Right lobe of liver (tissue), 6 donors: ENCODE data around the gene UNC5B. TPM values are rescaled to one million over a fixed set of nuclear protein-coding genes. Genes with fewer than 3 reads are reported as not detected.

Source experiments
- ATAC-seq, 4 donors: fragments of 200-7000 bp; cut with Tn5 transposase; one replicate each; pipeline ENCODE4 v1.9.1; 2020; ENCODE audit warnings: mild to moderate bottlenecking in 4 of 4, moderate library complexity in 4 of 4
- DNase-seq, 3 donors: peaks; one replicate each; pipeline ENCODE4 v3.0.0-alpha.2; 2020
- H3K27ac ChIP-seq, 3 donors: fragments of 200-600 bp; one replicate each; pipeline ENCODE4 v1.8.0; 2022
- H3K27me3 ChIP-seq, 2 donors: fragments of 200-600 bp; one replicate each; pipeline ENCODE4 v1.8.0; 2022
- H3K36me3 ChIP-seq, 4 donors: fragments of 200-600 bp; sonication (generic) in 1 of 4; one replicate each; pipeline versions ENCODE4 v1.5.1 to v1.8.0; 2017 to 2022; ENCODE audit warnings: control low read depth in 1 of 4
- H3K4me1 ChIP-seq, 4 donors: fragments of 200-600 bp; sonication (generic) in 1 of 4; one replicate each; pipeline versions ENCODE4 v1.5.1 to v1.8.0; 2017 to 2022; ENCODE audit warnings: control low read depth in 1 of 4
- H3K4me3 ChIP-seq, 3 donors: fragments of 200-600 bp; one replicate each; pipeline ENCODE4 v1.8.0; 2022
- H3K9me3 ChIP-seq, 4 donors: fragments of 200-600 bp; sonication (generic) in 1 of 4; one replicate each; pipeline versions ENCODE4 v1.5.1 to v1.8.0; 2017 to 2022; ENCODE audit warnings: control low read depth in 1 of 4
- POLR2A ChIP-seq: fragments of 450-650 bp; IDR thresholded peaks from one replicate; pipeline ENCODE4 v1.6.1; 2017; ENCODE audit warnings: antibody characterized with exemption, mild to moderate bottlenecking
- WGBS: methylation state at CpG from one replicate; pipeline ENCODE4 v1.1.6; 2018; ENCODE audit warnings: low coverage, low lambda C conversion rate; ENCODE audit not compliant: insufficient coverage; ENCODE audit errors: missing lambda C conversion rate; 5-methylcytosine and 5-hydroxymethylcytosine counted together
- intact Hi-C, 2 donors: fragments of 100-400 bp; cut with DNase I; formaldehyde crosslinking; loops; one replicate each; pipeline versions ENCODE4 v1.11.2 to v1.14.1; 2022
- total RNA-seq, 6 experiments: library from RNA; depleted of rRNA in 2 of 6; stranded (reverse); fragments of >200 nt in 2 of 6; fragmentation: NEBNext Ultra II Directional in 3 of 6; extraction: Animal tissue kit (Norgen Biotek cat#: 25700) in 3 of 6; gene quantifications; one replicate each; pipeline versions ENCODE4 v1.1.0 to v1.2.4, GENCODE V29; 2016 to 2023
- TF ChIP-seq, protein P1 (sequence below), 4 donors: fragments of 200-600 bp in 3 of 4; fragments of 450-650 bp in 1 of 4; IDR thresholded peaks; one replicate each; pipeline versions ENCODE4 v1.5.1 to v1.8.0; 2016 to 2022; ENCODE audit warnings: antibody characterized with exemption in 4 of 4, mild to moderate bottlenecking in 2 of 4
- donor health status: DM: no; HTN: yes; CAD: no.
- donor health status: DM: no; HTN: no; CAD: no.
- donor health status: DM: no; HTN: no; CAD: no.
- donor health status: DM: no; HTN: yes; CAD: no.
- donor health status: DM: no; HTN: yes; CAD: no.

The UNC5B gene
- total RNA-seq, 6 experiments from 2014 or later = 1.0 to 6.2 (median 2.1) TPM

DNA sequence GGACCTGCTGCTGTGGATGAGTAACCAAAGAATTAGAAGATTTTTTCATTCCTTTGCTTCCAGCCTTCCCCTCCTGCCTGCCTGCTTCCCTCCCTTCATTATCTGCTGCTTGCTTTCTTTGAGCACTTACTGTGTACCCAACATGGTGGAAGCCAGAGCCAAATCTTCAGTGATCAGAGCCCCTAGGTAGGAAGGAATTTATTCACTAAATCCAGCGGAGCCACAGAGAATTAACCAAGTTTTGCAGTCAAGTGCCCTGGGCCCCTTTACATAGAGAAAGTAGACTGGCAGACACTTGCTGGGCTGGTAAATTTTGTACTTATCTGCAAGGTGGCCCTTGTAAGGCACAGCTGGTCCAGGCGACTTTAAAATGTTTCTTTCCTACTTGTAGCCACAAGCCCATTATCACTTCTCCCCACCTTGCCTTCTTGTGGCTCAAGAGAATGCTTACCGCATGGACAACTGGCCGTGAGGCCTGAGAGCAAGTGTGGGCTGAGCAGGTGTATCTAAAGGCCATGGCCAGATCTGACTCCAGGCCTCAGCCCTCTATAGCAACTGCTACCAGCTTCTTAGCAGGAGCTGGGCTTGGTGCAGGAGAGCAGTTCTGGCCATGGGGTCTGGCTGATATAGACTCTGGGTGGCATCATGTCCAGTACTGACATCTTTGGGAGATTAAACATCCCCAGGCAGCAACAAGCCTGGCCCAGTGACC is 11.1 kb downstream of the UNC5B start:
- DNase-seq (no peak), ATAC-seq (no peak)
- no peaks in the 10 kb centered on the region for H3K9me3 ChIP-seq
- no peaks in the 10 kb centered on the region for H3K27me3 ChIP-seq
- no peak overlapping the region for H3K27ac ChIP-seq
- 90% methylated on average over 3 of the region's 4 CpGs for WGBS
- no peaks in the 10 kb centered on the region for H3K36me3 ChIP-seq
- intact Hi-C loops = no loop called here
- TF ChIP-seq, protein P1, sequence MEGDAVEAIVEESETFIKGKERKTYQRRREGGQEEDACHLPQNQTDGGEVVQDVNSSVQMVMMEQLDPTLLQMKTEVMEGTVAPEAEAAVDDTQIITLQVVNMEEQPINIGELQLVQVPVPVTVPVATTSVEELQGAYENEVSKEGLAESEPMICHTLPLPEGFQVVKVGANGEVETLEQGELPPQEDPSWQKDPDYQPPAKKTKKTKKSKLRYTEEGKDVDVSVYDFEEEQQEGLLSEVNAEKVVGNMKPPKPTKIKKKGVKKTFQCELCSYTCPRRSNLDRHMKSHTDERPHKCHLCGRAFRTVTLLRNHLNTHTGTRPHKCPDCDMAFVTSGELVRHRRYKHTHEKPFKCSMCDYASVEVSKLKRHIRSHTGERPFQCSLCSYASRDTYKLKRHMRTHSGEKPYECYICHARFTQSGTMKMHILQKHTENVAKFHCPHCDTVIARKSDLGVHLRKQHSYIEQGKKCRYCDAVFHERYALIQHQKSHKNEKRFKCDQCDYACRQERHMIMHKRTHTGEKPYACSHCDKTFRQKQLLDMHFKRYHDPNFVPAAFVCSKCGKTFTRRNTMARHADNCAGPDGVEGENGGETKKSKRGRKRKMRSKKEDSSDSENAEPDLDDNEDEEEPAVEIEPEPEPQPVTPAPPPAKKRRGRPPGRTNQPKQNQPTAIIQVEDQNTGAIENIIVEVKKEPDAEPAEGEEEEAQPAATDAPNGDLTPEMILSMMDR (IDR thresholded peaks at IDR 0.05) = no peak
- no peak for TF ChIP-seq POLR2A
- H3K4me3 ChIP-seq = no peak overlapping the region
- no peaks in the 10 kb centered on the region for H3K4me1 ChIP-seq

DNA sequence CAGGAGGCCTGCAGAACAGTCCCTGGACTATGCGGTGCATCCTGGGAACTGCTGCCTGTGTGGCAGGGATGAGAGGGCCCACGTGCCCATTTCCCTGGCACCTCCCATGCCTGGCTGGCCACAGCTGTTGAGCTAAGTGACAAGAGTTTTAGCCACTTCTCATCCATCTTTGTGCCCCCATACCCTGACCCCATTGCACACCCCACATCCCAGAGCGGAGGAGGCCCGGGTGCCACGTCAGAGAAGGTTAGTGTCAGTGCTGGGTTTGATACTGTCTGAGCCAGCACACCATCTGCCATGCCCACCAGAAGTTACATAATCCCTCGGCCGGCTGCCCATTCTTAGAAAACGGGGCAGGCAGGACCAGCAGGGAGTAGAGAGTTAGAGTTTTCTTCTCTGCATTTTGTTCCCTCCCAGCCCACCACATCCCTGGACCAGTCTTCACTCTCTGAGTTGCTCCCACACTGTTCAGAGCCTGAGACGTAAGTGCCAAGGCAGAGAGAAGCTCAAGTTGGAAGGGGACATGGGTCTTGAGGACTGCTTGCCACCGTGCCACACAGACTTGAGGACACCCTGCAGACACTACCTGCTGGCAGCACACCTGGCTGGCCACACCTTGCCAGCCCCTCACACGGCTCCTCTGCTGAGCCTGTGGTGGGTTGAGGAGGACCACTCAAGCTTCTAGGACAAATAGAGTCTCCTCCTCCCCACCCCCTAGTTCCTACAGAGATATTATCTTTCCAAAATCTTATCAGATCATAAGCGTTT is 13.1 kb downstream of the UNC5B start:
- TF ChIP-seq, protein P1 (IDR thresholded peaks at IDR 0.05) = no peak
- no peaks in the 10 kb centered on the region for H3K9me3 ChIP-seq
- DNase-seq (no peak), ATAC-seq (peak in 1 of 4 donors; percentile 11)
- no peak overlapping the region for H3K4me3 ChIP-seq
- H3K36me3 ChIP-seq = no peaks in the 10 kb centered on the region
- H3K4me1 ChIP-seq = peaks cover 0 to 7% (median 0%) of the 10 kb centered on the region in 4 donors
- H3K27me3 ChIP-seq = no peaks in the 10 kb centered on the region
- no peak overlapping the region for H3K27ac ChIP-seq
- 39% methylated on average over 5 of the region's 12 CpGs for WGBS
- intact Hi-C loops = no loop called here

DNA sequence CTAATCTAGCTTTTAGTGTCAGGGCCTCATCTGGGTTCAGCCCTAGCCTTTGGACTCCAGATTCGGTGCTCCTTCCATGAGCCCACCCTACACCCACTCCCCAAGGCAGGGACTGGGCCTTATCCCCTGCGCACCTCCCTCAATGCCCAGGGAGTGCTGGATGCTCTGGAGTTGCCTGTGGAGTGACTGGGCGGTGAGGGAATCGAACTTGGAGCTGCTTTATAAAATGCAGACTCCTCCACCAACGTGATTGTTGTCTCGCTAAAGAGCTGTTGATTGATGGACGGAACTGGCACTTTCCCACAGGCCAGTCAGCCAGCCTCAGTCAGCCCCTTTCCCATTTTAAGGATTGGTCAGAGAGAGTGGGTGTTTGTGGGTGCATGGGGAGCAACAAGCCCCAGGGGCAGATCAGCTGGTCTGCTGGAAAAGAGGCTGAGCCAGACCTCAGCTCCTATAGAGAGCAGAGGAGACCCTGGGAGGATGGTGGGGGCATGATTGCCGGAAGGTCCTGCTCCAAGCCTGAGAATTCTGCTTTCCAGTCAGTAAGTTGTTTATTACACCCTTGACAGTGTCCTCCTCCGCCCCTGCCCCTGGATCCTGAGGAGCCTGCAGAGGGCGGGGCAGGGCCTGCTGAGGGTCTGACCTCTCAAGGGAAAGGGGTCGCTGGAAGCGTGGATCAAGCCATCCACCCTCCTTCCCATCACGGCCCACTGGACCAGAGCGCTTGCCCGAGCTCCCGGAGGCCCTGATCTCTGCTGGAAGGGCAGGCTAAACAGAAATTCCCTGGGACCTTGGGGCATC is 16.7 kb downstream of the UNC5B start:
- no peak overlapping the region for H3K27ac ChIP-seq
- no peaks in the 10 kb centered on the region for H3K27me3 ChIP-seq
- intact Hi-C loops = no loop called here
- H3K36me3 ChIP-seq = no peaks in the 10 kb centered on the region
- DNase-seq (peak in 1 of 3 donors; percentile 50), ATAC-seq (peak in 1 of 4 donors; percentile 15)
- 83% methylated on average over 8 of the region's 16 CpGs for WGBS
- no peaks in the 10 kb centered on the region for H3K9me3 ChIP-seq
- H3K4me3 ChIP-seq = no peak overlapping the region
- peaks cover 0 to 9% (median 0%) of the 10 kb centered on the region in 4 donors for H3K4me1 ChIP-seq
- TF ChIP-seq POLR2A = no peak
- TF ChIP-seq, protein P1 (IDR thresholded peaks at IDR 0.05) = no peak

DNA sequence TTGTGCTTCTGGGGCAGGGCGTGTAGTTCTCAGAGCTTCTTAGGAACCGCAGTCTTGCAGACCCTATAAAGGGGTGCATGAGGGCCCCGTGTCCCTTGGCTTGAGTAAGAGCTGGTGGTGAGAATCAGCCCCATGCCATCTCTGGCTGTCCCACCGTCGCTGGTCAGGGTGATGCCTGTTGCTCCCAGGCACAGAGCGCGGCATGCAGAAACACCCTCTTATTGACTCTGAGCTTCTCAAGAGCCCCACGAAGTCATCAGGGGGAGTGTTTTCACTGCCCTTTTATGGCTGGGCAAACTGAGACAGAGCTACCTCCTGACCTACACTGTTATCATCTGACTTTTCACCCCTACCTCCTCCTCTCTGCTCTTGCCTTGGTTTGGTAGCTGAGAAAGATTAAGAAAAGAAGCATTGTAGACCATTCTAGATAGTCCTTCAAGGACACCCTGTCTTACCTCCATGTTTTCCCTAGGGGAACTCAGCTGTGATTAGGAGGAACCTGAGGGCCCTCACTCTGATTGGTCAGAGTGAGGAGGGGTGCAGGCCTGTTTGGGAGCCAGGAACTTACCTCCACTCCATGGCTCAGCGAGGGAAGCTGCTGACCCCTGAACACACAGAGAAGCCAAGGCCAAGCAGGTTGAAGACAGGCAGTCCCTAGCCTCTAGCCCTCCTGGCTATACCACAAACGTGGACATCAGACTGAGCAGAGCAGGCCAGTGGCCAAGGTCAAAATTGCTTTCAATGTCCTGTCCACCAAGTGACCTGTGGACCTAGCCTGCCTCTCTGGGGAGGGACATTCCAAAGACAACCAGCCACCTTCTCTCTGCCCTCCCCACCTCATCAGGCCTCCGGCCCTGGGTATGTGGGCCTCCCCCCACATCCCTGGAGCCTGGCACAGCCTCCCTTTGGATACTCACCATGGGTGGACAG is 17.6 kb downstream of the UNC5B start:
- ATAC-seq (peak; percentile 10 to 77 (median 46)), DNase-seq (peak in 1 of 3 donors; percentile 57)
- intact Hi-C loops = no loop called here
- Histone ChIP-seq H3K27me3 (no peaks in the 10 kb centered on the region), H3K36me3 (no peaks in the 10 kb centered on the region), H3K27ac (no peak overlapping the region), H3K4me3 (no peak overlapping the region), H3K9me3 (no peaks in the 10 kb centered on the region), H3K4me1 (peaks cover 0 to 9% (median 0%) of the 10 kb centered on the region in 4 donors)
- no peak for TF ChIP-seq POLR2A
- TF ChIP-seq, protein P1 (IDR thresholded peaks at IDR 0.05) = no peak
- 88% methylated on average over 5 of the region's 11 CpGs for WGBS
